Measurements from ENCODE around the gene CYP27C1.
"Not testable (repeated sequence)": the region's sequence is repeated elsewhere in the genome, so short reads cannot be mapped to it uniquely, and the experiment has no call there.

CYP27C1 gene

GRCh38 chr2:127216593-127216992 lies 3.5 kb downstream of the CYP27C1 start:
- TF ChIP-seq CTCF (IDR thresholded peaks at IDR 0.05; ENCODE audit: borderline replicate concordance, control extremely low read depth, extremely low read depth, insufficient read depth, missing control alignments): no peak
- in situ Hi-C loops (cut with MboI; ENCODE audit: low sequenced_read_pairs, unreplicated experiment): no loop called here
- no peak for DNase-seq (ENCODE audit: low spot score)

GRCh38 chr2:127216095-127216494 lies 4.0 kb downstream of the CYP27C1 start:
- no peak for DNase-seq (ENCODE audit: low spot score)
- in situ Hi-C loops (cut with MboI; ENCODE audit: low sequenced_read_pairs, unreplicated experiment): no loop called here
- TF ChIP-seq CTCF (IDR thresholded peaks at IDR 0.05; ENCODE audit: borderline replicate concordance, control extremely low read depth, extremely low read depth, insufficient read depth, missing control alignments): no peak

GRCh38 chr2:127214201-127214600 lies 5.9 kb downstream of the CYP27C1 start:
- DNase-seq (ENCODE audit: low spot score); in situ Hi-C loops (cut with MboI; ENCODE audit: low sequenced_read_pairs, unreplicated experiment): not testable (repeated sequence)

- TF ChIP-seq CTCF (IDR thresholded peaks at IDR 0.05; ENCODE audit: borderline replicate concordance, control extremely low read depth, extremely low read depth, insufficient read depth, missing control alignments): no peak
- no peak for DNase-seq (ENCODE audit: low spot score)
- in situ Hi-C loops (cut with MboI; ENCODE audit: low sequenced_read_pairs, unreplicated experiment): no loop called here
These were observed 11.8 kb downstream of the CYP27C1 start for GRCh38 chr2:127208313-127208712.

DNA sequence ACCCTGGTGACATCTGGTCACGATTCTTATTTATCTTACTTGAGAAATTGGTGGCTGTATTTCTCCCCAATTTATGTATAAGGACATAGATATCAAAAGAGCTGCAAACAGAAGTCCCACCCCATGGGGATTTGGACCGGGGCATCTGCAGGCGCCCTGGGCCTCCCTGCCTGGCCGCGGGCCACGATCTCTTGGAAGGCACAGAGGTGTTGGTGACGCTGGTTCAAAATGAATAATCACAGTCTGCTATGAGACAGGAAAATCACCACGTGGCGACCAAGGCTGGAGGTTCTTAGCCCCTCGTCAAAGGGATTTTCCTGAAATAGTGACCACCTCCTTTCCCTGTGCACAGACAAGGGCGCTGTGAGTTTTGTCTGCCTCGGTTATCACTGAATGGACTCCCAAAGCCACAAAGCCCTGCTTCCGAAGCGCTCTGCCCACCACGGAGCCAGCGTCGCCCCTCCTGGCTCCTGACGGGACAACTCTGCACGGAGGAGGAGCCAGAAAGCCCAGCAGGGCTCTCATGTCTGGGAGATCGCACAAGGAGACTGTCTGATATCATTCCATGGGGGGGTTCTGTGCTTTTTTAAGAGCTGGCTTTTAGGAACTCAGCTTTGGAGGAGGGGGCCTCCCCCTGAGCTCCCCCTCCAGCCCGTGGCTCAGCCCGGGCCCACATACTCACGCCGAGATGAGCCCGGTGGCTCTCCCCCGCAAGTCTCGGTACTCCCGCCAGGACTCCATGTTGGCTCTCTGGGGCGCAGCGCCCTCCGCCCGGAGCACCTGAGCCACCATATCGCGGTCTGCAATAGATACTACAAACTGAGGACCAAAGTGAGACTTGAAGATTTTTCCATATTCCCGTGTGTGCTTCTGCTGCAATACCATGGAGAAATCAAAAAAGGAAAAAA lies 14.6 kb downstream of the CYP27C1 start:
- no peak for TF ChIP-seq CTCF (IDR thresholded peaks at IDR 0.05; ENCODE audit: borderline replicate concordance, control extremely low read depth, extremely low read depth, insufficient read depth, missing control alignments)
- in situ Hi-C loops (cut with MboI; ENCODE audit: low sequenced_read_pairs, unreplicated experiment): no loop called here

GRCh38 chr2:127201452-127201851 lies 18.6 kb downstream of the CYP27C1 start:
- in situ Hi-C loops (cut with MboI; ENCODE audit: low sequenced_read_pairs, unreplicated experiment): no loop called here
- TF ChIP-seq CTCF (IDR thresholded peaks at IDR 0.05; ENCODE audit: borderline replicate concordance, control extremely low read depth, extremely low read depth, insufficient read depth, missing control alignments): no peak
- DNase-seq (ENCODE audit: low spot score): no peak

More for the DNA sequence above, 14.6 kb downstream of the CYP27C1 start:
- no peak for DNase-seq (ENCODE audit: low spot score)

DNA sequence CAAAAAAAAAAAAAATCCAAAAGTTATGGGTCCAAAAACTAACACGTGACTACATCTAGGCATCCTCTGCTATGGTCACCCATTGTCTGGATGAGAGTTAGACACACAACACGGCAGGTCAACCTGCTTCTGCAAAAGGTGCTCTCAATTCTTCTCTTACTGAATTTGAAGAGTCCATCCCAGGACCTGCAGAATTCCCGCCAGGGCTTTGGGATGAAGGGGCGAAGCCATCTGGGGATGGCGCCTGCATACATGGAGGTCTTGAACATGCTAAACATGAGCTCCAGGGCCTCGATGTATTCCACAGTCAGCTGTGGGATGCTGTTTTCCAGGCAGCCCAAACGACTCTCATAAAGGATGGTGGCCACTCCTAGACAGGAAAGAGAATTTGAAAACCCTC lies 19.1 kb downstream of the CYP27C1 start:
- DNase-seq (ENCODE audit: low spot score): no peak
- no peak for TF ChIP-seq CTCF (IDR thresholded peaks at IDR 0.05; ENCODE audit: borderline replicate concordance, control extremely low read depth, extremely low read depth, insufficient read depth, missing control alignments)
- in situ Hi-C loops (cut with MboI; ENCODE audit: low sequenced_read_pairs, unreplicated experiment): no loop called here

Data from GM13976 (cell line).